Heart right ventricle (tissue), 16 donors: ENCODE measurements around the gene SH3RF2. TPM values are rescaled to one million over a fixed set of nuclear protein-coding genes. Genes with fewer than 3 reads are reported as not detected.

Experiments
- ATAC-seq, 8 donors: fragments of 200-7000 bp; cut with Tn5 transposase; one replicate each; pipeline ENCODE4 v1.9.1; 2020; ENCODE audit warnings: mild to moderate bottlenecking in 8 of 8, moderate library complexity in 8 of 8, moderate number of reproducible peaks in 1 of 8
- DNase-seq, 2 donors: peaks; one replicate each; pipeline ENCODE4 v3.0.0-alpha.2; 2020
- H3K27ac ChIP-seq, 10 donors: fragments of 200-600 bp; sonication (generic) in 2 of 10; one replicate each; pipeline versions ENCODE4 v1.5.0 to v1.8.0; 2020 to 2022; ENCODE audit warnings: mild to moderate bottlenecking in 3 of 10
- H3K27me3 ChIP-seq, 7 donors: fragments of 200-600 bp; one replicate each; pipeline ENCODE4 v1.8.0; 2021 to 2022; ENCODE audit warnings: mild to moderate bottlenecking in 2 of 7
- H3K36me3 ChIP-seq, 9 donors: fragments of 200-600 bp; sonication (generic) in 1 of 9; one replicate each; pipeline versions ENCODE4 v1.5.0 to v1.8.0; 2020 to 2022; ENCODE audit warnings: mild to moderate bottlenecking in 2 of 9
- H3K4me1 ChIP-seq, 9 donors: fragments of 200-600 bp; sonication (generic) in 1 of 9; one replicate each; pipeline versions ENCODE4 v1.5.0 to v1.8.0; 2020 to 2022; ENCODE audit warnings: mild to moderate bottlenecking in 4 of 9
- H3K4me3 ChIP-seq, 10 donors: fragments of 200-600 bp; sonication (generic) in 2 of 10; one replicate each; pipeline versions ENCODE4 v1.5.0 to v1.8.0; 2020 to 2022; ENCODE audit warnings: mild to moderate bottlenecking in 7 of 10, moderate library complexity in 2 of 10
- H3K9me3 ChIP-seq, 11 donors: fragments of 200-600 bp in 10 of 11; sonication (generic) in 2 of 11; one replicate each; pipeline versions ENCODE4 v1.5.0 to v1.8.0; 2013 to 2022; ENCODE audit warnings: mild to moderate bottlenecking in 2 of 11, control low read depth in 1 of 11, moderate library complexity in 1 of 11
- WGBS, 2 donors: extraction: QIAGEN DNeasy Blood & Tissue Kit; methylation state at CpG; one replicate each; pipeline ENCODE4 v1.1.7; 2013; ENCODE audit warnings: inconsistent platforms in 1 of 2; 5-methylcytosine and 5-hydroxymethylcytosine counted together
- intact Hi-C, 10 donors: fragments of 100-400 bp; cut with DNase I; formaldehyde crosslinking; loops; one replicate each; pipeline versions ENCODE4 v1.11.1 to v1.14.2; 2022
- polyA plus RNA-seq, 2 donors: library from polyadenylated mRNA; stranded (reverse); fragments of 200-250 nt; gene quantifications; one replicate each; pipeline ENCODE4 v1.2.3, GENCODE V29; 2013
- total RNA-seq, 10 donors: library from RNA; stranded (reverse); fragmentation: NEBNext Ultra II Directional in 3 of 10; extraction: Animal tissue kit (Norgen Biotek cat#: 25700) in 3 of 10; gene quantifications; one replicate each; pipeline versions ENCODE4 v1.2.1 to v1.2.4, GENCODE V29; 2021 to 2023
- TF ChIP-seq, protein P1 (sequence below), 9 donors: fragments of 200-600 bp; sonication (generic) in 2 of 9; IDR thresholded peaks; one replicate each; pipeline versions ENCODE4 v1.5.0 to v1.8.0; 2021 to 2022; ENCODE audit warnings: antibody characterized with exemption in 9 of 9, mild to moderate bottlenecking in 5 of 9, moderate library complexity in 1 of 9
- donor health status: Arrhythmogenic right ventricular cardiomyopathy.
- donor health status: ischemic (EF 13 %, LVEDD 7.1; RV severe dilation, severe dysfunction).
- donor health status: healthy with polysubstance abuse.
- donor health status: DM: no; HTN: yes; CAD: no.
- donor health status: DM: no; HTN: no; CAD: no.
- donor health status: ischemic (EF 25% LVEDD 6.9; RV normal size, moderate dysfunction).
- donor health status: ischemic (EF 25% LVEDD 5.7; RV mildly dilated, moderate dysfunction).
- donor health status: healthy.
- donor health status: DM: yes; HTN: yes; CAD: no.
- donor health status: Ischemic cardiomyopathy.
- donor health status: ischemic (EF 35%, LVEDD 5.7; RV mildly dilated, moderate dysfunction).
- donor health status: nonischemic (EF 11% LVEDD 7.7; RV severe dilation, severe dysfunction).
- donor health status: DM: yes; HTN: yes; CAD: no.
- donor health status: PGD.
- donor health status: ischemic (EF 29% LVEDD 5.4; RV normal size, mild dysfunction).
- donor health status: nonischemic (EF 23%, LVEDD 6.1; RV moderate dilation, normal function).

Gene SH3RF2
- total and polyA plus RNA-seq, 12 donors: 32.9 to 887 (median 219) TPM

DNA sequence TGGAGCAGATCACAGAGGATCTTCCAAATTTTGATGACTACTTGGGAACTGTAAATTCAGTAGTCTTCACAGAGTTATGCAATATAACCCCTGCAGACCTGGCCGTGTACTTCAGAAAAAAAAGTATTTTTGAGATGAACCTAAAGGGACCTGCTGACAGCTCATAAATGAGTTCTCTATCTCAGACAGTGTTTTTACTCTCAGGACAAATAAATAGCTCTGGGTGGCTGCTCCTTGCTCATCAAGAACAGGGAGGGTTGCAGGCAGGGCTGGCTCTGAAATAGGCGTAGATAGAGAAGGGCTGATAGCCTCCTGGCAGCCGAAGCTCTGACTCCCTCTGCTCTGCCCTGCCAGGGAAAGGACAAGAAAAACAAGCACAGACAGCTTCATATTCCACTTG lies 104.1 kb downstream of the SH3RF2 start:
- Histone ChIP-seq H3K4me3 (no peak overlapping the region), H3K27me3 (no peaks in the 10 kb centered on the region), H3K9me3 (no peaks in the 10 kb centered on the region), H3K4me1 (peaks cover 0 to 28% (median 10%) of the 10 kb centered on the region in 9 donors), H3K27ac (peak overlapping the region in 9 of 10 donors; percentile 24 to 67 (median 47)), H3K36me3 (no peaks in the 10 kb centered on the region)
- intact Hi-C loops: loop anchor here in 6 of 10 donors (10.0 kb wide), 4 partner anchors 66 to 346 kb away; partner anchors contain the start of genes PRELID2 (in 4 of the 6) and SH3RF2 (in 1 of the 6)
- DNase-seq (peak; percentile 16 to 25), ATAC-seq (peak; percentile 60 to 93 (median 86))
- TF ChIP-seq, protein P1, sequence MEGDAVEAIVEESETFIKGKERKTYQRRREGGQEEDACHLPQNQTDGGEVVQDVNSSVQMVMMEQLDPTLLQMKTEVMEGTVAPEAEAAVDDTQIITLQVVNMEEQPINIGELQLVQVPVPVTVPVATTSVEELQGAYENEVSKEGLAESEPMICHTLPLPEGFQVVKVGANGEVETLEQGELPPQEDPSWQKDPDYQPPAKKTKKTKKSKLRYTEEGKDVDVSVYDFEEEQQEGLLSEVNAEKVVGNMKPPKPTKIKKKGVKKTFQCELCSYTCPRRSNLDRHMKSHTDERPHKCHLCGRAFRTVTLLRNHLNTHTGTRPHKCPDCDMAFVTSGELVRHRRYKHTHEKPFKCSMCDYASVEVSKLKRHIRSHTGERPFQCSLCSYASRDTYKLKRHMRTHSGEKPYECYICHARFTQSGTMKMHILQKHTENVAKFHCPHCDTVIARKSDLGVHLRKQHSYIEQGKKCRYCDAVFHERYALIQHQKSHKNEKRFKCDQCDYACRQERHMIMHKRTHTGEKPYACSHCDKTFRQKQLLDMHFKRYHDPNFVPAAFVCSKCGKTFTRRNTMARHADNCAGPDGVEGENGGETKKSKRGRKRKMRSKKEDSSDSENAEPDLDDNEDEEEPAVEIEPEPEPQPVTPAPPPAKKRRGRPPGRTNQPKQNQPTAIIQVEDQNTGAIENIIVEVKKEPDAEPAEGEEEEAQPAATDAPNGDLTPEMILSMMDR (IDR thresholded peaks at IDR 0.05): no peak
- WGBS, 2 donors: 26 to 48% methylated on average over 3 of the region's 3 CpGs

DNA sequence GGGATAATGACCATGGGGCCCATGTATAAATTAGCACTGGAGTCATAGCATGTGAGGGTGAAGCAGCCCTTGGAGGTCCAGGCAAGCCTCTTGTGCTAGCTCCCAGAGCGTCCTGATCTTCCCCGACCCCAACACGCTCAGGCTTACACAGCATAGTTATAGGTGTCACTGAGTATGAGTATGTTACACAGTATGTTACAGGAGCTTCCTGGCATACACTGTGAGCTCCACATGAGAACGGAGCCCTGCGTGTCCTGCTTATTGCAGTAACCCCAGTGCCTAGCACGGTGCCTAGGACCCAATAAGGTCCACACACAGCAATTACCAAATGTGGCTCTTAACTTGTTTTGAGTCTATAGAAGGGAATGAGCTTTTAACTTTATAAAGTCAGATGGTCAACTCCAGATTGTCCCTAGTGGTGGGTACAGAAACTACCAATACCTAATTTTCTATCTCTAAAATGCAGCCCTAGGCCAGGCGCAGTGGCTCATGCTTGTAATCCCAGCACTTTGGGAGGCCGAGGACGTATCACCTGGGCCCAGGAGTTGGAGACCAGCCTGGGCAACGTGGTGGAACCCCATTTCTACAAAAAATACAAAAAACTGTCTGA lies 104.9 kb downstream of the SH3RF2 start:
- TF ChIP-seq, protein P1 (IDR thresholded peaks at IDR 0.05): peak in 8 of 9 donors; percentile 19 to 51 (median 37)
- no peaks in the 10 kb centered on the region for H3K27me3 ChIP-seq
- no peak overlapping the region for H3K4me3 ChIP-seq
- ATAC-seq: peak in 6 of 8 donors; percentile 23 to 76 (median 48)
- WGBS, 2 donors: 85 to 88% methylated on average over 10 of the region's 10 CpGs
- H3K27ac ChIP-seq: peak overlapping the region in 9 of 10 donors; percentile 27 to 67 (median 47)
- H3K9me3 ChIP-seq: no peaks in the 10 kb centered on the region
- H3K4me1 ChIP-seq: peaks cover 0 to 28% (median 10%) of the 10 kb centered on the region in 9 donors
- no peak for DNase-seq
- no peaks in the 10 kb centered on the region for H3K36me3 ChIP-seq
- intact Hi-C loops: loop anchor here in 6 of 10 donors (10.0 kb wide), 4 partner anchors 66 to 346 kb away; partner anchors contain the start of genes PRELID2 (in 4 of the 6) and SH3RF2 (in 1 of the 6)

DNA sequence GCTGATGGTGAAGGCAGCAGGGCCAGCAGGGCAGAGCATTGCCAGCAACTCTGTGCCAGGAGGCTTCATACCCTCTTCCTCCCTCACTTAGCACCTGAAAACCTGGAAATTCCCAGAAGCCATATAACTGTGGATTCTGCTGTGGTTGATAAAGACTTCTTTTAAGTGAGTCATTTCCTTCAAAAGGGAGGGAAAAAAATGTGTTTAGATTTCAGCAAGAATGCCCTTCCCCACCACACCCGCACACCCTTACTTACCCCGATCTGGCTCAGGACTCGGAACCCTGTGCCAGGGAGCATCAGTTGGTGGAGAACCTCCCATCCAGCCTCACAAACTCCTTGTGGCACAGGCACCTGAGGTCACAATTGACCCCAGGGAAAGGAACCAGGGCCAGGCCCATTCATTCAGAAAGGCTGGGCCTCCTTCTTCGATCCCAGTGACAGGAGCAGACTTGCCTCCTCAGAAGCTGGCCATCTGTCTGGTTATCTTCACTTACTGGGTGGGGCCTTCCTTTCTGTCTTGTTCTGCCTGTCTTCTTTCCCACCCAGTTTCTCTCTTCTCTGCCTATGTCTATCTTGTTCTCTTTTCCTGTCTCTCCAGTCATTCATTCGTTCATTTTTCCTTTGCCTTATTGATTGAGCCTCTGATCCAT lies 106.4 kb downstream of the SH3RF2 start:
- H3K9me3 ChIP-seq: no peaks in the 10 kb centered on the region
- H3K27ac ChIP-seq: no peak overlapping the region
- no peaks in the 10 kb centered on the region for H3K36me3 ChIP-seq
- DNase-seq: no peak
- 61 to 67% methylated on average over 5 of the region's 5 CpGs for WGBS, 2 donors
- intact Hi-C loops: loop anchor here in 6 of 10 donors (10.0 kb wide), 4 partner anchors 68 to 348 kb away; partner anchors contain the start of genes PRELID2 (in 4 of the 6) and SH3RF2 (in 1 of the 6)
- peaks cover 0 to 28% (median 10%) of the 10 kb centered on the region in 9 donors for H3K4me1 ChIP-seq
- no peak overlapping the region for H3K4me3 ChIP-seq
- H3K27me3 ChIP-seq: no peaks in the 10 kb centered on the region
- TF ChIP-seq, protein P1 (IDR thresholded peaks at IDR 0.05): no peak
- no peak for ATAC-seq

DNA sequence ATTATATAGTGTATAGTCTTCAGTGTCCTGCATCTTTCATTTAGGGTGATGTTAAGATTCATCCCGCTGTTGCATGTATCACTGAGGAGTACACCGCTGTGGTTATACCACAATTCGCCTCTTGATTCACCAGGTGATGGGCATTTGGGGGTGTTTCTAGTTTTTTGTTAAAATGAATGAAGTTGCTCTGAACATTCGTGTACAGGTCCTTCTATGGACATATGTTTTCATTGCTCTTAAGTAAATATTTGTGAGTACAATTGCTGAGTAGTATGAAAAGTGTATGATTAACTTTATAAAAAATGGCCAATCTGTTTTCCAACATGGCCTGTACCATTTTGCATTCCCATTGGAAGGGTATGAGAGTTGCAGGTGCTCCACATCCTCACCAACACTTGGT lies 107.3 kb downstream of the SH3RF2 start:
- intact Hi-C loops: loop anchor here in 6 of 10 donors (10.0 kb wide), 4 partner anchors 69 to 349 kb away; partner anchors contain the start of genes PRELID2 (in 4 of the 6) and SH3RF2 (in 1 of the 6)
- Histone ChIP-seq H3K27me3 (no peaks in the 10 kb centered on the region), H3K36me3 (no peaks in the 10 kb centered on the region), H3K9me3 (no peaks in the 10 kb centered on the region), H3K4me3 (no peak overlapping the region), H3K4me1 (peaks cover 0 to 28% (median 10%) of the 10 kb centered on the region in 9 donors), H3K27ac (no peak overlapping the region)
- ATAC-seq (no peak), DNase-seq (no peak)
- WGBS, 2 donors: 97% methylated on average over 4 of the region's 4 CpGs
- TF ChIP-seq, protein P1 (IDR thresholded peaks at IDR 0.05): no peak
